SK-MEL-5 (cell line): ENCODE results near the gene PHLDB2. TPM values are rescaled to one million over a fixed set of nuclear protein-coding genes. Genes with fewer than 3 reads are reported as not detected.

Source experiments
- DNase-seq: peaks from one replicate; pipeline ENCODE4 v3.0.0-alpha.2; 2016; ENCODE audit warnings: low read depth, low spot score
- in situ Hi-C: cut with HindIII; loops from 2 replicates; pipeline ENCODE4 v1.10.0; 2016; ENCODE audit warnings: low sequenced_read_pairs, high pct_unique_total_duplicates, low pct_unique_long_range_greater_than_20kb
- total RNA-seq: library from RNA; depleted of rRNA; stranded (reverse); fragments of >200 nt; shearing (Covaris generic); gene quantifications from 2 replicates; pipeline ENCODE4 v1.2.3, GENCODE V29; 2014

Gene PHLDB2
- total RNA-seq, 1 experiment from 2014 or later: 36.9 TPM

DNA sequence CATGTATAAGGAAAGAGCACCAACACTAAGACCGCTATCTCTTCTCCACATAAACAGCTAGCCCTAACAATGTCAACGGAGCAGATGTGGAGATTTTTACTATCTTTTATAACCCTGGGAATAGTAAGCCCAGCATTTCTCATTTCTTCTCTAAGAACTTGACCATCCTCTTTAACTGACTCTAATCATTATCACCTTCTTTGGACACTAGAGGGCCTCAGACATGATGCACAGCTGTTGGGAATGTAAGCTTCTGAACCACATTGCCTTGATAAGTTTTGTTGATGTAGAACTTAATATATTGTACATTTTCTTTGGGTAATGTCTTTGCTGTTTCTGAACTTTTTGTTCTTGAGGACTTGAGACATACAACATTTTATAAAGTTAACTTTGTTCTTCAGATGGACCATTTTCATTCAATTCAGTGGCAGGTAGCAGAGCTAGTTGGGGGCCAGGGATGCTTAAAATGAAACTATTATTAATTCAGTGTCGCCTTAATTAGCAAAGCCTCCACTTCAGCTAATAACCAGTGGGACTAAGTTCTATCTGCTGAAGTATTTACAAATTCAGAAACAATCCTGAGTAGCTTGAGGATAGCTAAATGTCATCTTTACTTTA lies 130.1 kb downstream of the PHLDB2 start:
- peak; percentile 79 for DNase-seq
- in situ Hi-C loops: no loop called here

DNA sequence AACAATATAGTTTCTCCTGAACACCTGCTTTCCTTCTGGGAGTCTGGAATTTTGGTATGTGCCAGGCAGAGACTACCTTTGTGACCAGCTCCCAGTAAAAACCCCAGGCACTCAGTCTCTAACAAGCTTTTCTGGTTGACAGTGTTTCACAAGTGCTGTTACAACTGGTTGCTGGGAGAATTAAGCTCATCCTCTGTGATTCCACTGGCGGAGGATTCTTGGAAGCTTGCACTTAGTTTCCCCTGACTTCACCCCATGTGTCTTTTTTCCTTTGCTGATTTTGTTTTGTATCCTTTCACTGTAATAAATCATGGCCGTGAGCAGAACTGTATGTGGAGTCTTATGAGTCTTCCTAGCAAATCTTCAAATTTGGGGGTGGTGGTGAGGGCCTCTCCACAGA lies 134.0 kb downstream of the PHLDB2 start:
- no peak for DNase-seq

DNA sequence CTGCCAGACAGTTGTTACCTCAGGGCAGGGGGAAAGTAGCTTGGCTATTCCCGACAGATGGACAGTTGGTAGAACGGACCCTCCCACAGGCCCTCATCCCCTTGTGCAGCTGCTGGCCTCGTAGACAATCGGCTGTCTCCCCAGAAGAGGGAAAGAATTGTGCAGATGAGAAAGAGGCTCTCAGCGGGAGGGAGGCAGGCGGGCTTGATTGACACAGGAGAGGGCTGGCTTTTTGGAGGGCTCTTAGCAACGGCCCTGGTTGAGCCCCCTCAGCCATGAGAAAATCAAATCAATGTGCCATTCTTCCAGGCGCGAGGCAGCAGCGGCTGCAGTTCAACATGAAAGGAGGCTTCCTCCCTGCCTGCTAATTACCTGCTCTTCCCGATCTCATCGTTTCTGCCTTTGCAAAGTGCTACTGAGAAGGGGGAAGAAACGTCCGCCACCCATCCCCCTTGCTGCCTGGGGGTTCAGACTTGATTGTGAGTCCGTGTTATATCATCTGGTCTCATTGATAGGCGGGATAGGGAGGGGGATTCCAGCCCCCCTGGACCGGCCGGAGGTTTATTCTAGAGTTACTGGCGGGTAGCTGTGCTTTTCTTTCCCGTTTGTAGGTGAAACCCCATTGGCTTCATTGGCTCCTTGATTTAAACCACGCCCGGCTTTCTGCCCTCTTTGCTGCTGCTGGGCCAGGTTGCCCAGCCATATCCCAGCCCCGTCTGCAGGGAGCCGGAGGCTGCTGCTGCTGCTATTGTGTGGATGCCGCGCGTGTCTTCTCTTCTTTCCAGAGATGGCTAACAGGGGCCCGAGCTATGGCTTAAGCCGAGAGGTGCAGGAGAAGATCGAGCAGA lies 139.8 kb downstream of the PHLDB2 start, which contains the start of gene TAGLN3:
Gene TAGLN3 (plus strand): TSS at position 287 of the 848 bp plus-strand sequence. CDS start 501 bp downstream, at position 788.
- DNase-seq: no peak
- in situ Hi-C loops: no loop called here

More for the DNA sequence above, 134.0 kb downstream of the PHLDB2 start:
- in situ Hi-C loops: no loop called here

DNA sequence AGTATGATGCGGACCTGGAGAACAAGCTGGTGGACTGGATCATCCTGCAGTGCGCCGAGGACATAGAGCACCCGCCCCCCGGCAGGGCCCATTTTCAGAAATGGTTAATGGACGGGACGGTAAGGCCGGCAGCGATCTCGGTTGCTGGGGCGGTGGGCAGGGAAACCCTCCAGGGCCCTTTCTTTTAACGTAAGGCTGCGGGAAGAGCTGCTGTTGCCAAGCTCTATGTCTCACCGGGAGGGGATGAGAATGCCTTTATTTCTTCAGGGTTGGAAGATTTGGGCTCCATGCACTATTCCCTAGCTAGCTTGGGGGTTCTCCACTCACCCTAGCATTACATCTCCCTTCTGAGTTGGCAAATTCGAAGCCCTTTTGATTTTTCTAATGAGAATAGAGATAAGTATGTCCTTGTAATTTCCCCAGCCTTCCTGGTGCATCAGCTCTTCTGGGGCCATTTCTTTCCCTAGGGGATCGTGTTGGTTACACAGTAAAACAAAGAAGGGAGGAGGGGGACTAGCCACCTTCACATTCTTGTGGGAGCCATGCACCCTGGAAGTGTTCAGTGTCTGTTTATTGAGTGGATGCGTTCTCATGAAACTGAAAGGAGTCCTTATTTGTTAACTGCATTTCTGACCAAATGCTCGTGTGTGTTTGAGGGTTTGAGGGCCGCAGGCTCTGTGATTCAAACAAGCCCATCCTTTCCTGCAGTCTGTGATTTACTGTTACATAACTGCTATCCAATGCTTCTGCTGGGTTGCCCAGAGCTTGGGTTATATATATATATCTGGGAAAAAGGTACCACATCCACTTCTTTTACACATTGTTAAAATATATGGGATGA lies 140.6 kb downstream of the PHLDB2 start:
- in situ Hi-C loops: no loop called here
- no peak for DNase-seq

DNA sequence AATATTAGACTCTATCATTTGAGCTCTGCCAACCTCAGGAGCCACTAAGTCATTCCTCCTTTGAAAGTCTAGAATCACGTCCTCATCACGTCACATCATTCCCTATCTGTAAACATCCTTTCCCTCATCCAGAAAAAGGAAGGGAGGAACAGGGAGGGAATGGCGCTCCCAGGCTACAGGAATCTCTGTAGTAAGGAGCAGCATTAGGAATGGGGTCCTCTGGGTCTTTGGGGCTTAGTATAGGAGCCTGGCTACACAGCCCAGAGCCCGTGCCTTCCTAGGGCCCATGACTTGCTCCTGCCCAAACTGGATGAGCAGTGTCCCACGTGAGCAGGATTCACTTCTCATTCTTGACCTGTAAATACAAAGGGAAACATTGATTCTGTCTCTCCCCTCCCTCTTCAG lies 141.3 kb downstream of the PHLDB2 start:
- in situ Hi-C loops: no loop called here

DNA sequence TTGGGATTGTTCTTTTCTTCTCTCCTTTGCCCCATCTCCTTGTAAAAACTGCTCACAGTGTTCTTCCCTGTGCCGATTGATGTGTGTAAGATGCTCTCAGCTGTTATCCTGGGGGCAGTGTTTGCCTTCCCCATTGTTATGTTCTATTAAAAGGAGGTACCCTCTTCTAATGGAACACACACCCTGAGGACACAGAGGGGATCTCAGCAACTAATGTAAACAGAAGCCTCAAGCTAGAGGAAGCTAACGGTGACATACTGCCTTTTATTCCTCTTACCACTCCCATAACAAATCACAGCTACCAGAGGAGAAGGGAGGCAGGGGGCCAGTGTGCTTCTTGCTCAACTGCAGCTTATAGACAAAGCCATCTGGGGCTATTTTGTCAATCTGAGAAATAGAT lies 141.9 kb downstream of the PHLDB2 start:
- DNase-seq: no peak
- in situ Hi-C loops: no loop called here

More for the DNA sequence above, 141.3 kb downstream of the PHLDB2 start:
- DNase-seq: no peak

DNA sequence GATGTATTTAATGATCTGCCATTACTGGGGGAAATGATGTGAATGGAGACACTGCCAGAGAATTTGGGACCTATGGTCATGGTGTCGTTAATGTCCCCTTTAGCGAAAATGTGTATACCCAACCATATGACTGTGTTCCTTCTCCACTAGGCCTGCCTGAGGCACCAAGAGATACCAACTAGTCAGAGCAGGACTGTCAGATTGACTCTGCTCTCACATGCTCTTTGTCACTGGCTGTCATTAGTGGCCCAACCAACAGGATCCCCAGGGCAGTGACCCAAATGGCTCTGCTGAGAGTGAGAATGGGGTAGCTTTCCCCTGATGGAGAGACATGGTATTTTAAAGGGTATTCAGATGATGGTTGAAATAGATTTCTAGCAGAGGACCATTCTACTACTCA lies 142.5 kb downstream of the PHLDB2 start:
- in situ Hi-C loops: no loop called here
- DNase-seq: no peak

DNA sequence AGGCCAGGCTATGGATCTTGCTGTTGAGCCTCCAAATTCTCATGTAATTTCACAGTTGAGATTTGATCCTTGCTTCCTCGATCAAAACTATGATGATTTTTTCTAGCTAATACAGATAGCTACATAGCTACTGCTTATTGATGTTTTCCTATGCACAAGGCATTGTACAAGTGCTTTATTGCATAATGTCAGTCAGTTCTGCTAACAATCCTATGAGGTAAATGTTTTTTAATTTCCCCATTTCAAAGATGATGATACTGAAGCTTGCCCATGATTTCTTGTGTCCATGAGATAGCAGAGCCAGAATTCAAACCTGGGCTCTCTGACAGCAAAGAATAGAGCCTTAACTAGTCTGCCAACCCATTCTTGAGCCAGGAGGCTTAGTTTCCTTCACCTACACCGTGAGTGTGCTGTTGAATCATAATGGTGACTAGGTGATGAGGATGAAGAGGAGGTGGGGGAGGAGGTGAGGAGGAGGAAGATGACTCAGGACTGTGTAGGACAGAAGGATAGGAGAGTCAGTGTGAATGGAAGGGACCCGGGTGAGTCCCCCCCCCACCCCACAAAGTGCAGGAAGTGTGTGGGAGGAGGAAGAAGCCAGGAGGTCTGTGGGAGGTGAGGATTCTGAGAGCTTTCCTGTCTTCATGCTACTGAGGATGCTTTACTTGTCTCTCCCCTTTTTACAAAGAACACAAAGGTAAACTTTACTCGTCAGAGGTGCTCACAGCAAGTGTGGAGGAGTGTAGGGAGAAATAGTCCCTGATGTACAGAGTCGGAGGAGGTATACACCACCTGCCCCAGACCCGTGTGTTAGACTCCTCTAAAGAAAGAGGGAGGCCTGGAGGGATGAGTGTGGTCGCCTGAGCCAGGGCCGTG lies 143.3 kb downstream of the PHLDB2 start:
- DNase-seq: no peak
- in situ Hi-C loops: no loop called here

DNA sequence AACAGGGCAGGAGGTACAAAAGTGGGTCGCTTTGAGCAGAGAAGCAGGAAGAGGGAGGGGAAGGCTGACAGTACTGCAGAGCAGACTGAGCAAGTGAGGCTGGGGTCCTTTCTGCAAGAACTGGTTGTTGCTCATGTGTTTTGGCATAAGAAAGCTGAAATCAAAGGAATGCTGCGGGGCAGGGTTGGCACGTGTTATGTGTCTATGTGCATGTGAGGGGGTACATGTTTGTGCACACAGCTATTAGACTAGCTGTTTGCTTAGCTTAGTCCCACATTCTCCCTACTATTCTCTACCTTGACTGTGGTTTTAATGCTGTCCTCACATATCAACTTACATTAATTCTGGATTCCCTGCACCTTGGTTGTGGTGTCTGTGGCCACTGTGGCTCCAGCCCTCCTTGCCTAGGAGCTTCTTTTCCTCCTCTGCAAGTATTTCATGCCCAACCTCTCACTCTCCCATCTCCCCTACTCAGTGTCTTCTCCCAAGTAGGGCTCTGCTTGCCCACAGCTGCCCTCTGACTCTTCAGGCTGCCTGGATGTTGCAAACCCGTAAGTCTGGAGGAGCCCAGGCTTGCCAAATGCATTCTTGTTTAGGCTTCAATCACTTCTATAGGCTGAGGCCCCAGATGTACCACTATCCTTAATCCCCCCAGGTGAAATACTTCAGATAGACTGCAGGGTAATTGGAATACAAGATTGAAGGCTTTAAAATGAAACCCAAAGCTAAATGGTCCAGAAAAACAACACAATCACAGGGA lies 144.4 kb downstream of the PHLDB2 start:
- no peak for DNase-seq
- in situ Hi-C loops: no loop called here

DNA sequence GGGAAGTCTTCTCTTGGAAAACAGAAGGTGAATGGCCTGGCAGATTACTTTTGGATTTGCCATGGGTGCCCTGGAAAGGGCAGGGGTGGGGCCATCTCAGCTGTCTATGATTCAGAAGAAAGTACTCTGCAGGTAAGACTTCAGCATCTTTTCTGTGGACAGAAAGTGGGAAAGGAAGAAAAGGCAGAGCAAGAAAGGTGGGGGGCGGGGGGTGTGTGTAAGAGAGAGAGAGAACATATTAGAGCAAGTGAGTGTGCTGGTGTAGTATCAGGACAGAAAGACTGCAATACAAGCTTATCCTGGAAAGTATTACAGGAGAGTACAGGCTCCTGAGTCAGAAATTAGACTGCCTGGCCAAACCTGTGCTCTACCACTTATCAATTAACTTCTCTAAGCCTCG lies 145.1 kb downstream of the PHLDB2 start:
- no peak for DNase-seq
- in situ Hi-C loops: no loop called here

DNA sequence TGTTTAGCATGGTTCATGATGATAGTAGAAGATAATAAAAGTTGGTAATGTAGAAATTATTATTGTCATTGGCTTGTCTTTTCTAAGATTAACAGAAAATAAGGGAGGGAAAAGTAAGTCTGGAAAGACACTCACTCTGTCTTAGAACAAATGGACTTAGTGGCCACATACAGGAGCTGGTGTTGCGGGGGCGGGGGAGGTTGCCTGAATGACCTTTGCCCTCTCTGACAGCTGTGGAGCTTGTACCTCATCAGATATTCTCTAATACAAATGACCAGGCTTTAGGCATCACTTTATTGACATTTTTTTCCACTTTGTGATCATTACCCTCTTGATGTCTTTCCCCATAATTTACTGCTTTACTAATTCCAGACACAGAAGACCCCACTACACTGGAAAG lies 145.6 kb downstream of the PHLDB2 start:
- in situ Hi-C loops: no loop called here
- no peak for DNase-seq

DNA sequence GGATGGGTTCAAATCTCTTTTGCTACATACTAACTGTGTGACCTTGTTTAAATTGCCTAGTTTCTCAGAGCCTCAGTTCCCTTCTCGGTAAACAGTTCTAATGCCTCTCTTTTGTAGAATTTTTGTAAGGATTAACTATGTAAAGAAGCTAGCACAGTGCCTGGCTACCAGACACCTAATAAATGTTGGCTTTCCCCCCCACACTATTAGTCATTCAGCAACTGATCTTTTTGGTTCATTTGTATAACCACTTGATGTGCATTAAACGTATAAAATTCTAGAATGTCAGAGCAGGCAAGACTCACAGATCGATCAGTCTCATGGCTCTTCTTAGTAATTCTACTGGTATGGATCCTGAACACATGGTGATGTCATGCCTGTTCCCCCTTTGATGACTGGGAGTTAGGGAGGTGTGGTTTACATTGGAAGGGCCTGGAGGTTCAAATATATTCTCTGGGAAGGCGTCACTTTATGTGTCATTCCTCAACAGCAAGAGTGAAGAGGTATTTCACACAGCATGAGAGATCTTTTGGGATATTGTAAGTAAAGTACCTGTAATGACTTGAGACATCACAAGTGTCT lies 146.1 kb downstream of the PHLDB2 start:
- no peak for DNase-seq
- in situ Hi-C loops: no loop called here

DNA sequence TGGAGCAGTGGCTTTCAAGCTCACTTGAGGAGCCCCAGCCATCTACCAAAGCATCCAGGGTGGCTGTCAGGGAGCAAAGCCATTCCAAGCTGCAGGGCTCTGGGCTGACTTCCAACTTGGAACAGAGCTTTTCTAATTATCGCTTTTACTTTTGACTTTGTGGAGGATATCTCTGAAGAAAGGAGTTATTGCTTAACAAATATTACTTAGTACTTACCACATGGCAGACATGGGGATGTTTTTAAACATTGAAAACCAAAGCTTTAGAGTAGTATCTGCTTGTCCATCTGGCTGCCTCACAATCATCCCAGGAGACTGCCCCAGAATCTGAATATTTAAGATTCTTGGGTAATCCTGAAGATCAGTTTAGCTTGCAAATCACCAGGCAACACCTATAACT lies 148.6 kb downstream of the PHLDB2 start:
- in situ Hi-C loops: no loop called here
- DNase-seq: no peak

DNA sequence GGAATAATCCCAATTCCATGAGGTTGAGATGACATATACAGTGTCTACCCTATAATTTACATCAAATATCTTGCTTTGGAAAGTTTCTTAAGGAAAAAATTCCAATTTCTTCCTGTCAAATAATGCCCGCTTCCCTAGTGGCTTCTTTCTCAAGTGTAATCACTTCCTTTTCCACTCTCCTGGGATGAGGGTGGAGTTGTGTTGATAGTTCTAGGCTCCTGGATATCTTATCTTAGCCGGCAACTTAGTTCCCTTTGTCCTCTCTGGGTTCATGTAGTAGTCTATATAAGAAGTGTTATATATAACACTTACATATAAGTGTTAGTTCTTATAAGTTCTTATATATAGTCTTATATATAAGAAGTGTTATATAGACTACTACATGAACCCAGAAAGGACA lies 150.6 kb downstream of the PHLDB2 start:
- DNase-seq: no peak
- in situ Hi-C loops: no loop called here

DNA sequence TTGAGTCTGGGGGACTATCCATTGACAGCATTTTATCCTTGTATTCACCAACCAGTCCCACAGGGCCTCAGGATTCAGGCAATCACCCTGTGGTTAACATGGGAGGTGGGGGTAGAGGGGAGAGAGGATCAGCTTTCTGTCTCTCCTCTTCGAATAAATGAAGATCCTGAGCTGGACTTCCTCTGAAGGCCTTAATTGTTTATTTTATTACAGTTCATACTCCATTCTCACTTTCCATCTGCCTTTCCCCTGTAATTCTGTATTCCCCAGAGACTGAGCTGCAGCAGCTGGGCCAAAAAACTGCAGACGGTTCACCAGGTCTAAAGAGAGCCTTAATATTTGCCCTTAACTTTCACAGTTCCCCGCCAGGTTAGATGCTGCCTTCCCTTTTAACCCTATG lies 151.6 kb downstream of the PHLDB2 start:
- in situ Hi-C loops: no loop called here
- DNase-seq: no peak

DNA sequence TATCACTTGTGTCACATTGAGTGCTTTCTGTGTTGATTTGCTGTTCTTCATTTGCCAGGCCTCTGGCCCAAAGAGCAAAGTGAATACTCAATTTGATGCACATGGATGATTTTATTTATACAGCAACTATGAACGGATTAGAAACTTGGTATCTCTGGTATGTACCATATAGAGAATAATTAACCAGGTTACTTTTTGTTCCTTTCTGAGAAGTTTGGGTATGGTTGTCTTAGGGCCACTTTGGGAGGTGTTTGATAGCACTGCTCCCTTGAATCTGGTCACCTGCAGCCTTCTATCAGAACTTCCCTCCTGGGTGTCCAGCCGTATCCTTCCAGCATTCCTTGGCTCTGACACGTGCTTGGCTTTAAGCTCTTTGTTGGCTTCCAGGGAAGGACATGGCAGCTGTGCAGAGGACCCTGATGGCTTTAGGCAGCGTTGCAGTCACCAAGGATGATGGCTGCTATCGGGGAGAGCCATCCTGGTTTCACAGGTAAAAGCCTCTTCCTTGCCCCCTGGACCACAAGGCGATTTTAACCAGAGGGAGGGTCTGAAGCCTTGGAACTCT lies 152.4 kb downstream of the PHLDB2 start:
- in situ Hi-C loops: no loop called here
- DNase-seq: no peak
